ENCODE results near the gene CST7. TPM values are rescaled to one million over a fixed set of nuclear protein-coding genes. Genes with fewer than 3 reads are reported as not detected.

The CST7 gene
- total and polyA plus RNA-seq, 10 of the 15 experiments (the other 5 are each of a cell fraction or from before 2014, with no cell fraction given): 0.69 TPM; not detected in 9

DNA sequence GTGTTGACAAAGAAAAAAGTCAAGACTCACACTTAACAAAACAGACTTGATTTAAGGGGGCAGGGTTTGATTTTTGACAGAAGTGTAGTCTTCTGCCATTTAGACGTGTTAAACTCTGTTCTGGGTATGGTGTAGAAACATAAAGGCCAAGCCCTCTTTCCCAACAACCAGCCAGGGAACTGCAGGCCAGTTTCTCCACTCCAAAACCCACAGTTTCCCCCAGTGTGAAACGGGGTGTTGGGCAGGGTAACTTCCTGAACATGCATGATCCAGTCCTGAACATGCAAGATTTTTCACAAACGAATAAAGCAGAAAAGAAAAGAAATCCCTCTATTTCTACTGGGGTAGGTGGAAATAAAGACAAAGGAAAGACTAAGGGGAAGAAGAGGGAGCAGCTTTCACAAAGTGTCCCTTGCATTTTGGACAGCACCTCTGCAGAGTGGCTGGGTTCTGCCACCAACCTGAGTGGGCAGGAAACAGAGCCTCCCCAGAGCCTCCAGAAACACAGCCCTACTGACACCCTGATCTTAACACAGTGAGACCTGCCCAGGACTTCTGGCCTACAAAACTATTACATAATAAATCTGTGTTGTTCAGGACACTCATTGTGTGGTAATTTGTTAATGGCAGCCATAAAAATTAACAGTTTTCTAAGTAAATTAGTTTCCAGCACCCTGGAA lies 36.0 kb downstream of the CST7 start:
- peaks cover 18% of the 10 kb centered on the region for H3K79me2 ChIP-seq (ENCODE audit: control insufficient read depth, insufficient read depth, low read length)
- TF ChIP-seq SMAD1 (IDR thresholded peaks at IDR 0.05; ENCODE audit: low read depth, partially characterized antibody) (no peak), ZNF207 (IDR thresholded peaks at IDR 0.05; ENCODE audit: borderline replicate concordance) (no peak), MYB (IDR thresholded peaks at IDR 0.05; ENCODE audit: borderline replicate concordance, low read depth, low read length) (no peak), PBX3 (IDR thresholded peaks at IDR 0.05; ENCODE audit: insufficient replicate concordance, low read depth, low read length) (no peak), SP1 (IDR thresholded peaks at IDR 0.05; ENCODE audit: low read depth, low read length) (no peak), SRF (IDR thresholded peaks at IDR 0.05; ENCODE audit: low read depth in 2 of 2, low read length in 2 of 2) (no peak), PAX8 (IDR thresholded peaks at IDR 0.05) (no peak), SMAD5 (IDR thresholded peaks at IDR 0.05; ENCODE audit: low read depth) (no peak), GATAD2B (conservative IDR thresholded peaks at IDR 0.05; ENCODE audit: low read depth) (no peak), IKZF1 (conservative IDR thresholded peaks at IDR 0.05) (no peak), ZNF687 (IDR thresholded peaks at IDR 0.05) (no peak)
- TF ChIP-seq, protein P1, sequence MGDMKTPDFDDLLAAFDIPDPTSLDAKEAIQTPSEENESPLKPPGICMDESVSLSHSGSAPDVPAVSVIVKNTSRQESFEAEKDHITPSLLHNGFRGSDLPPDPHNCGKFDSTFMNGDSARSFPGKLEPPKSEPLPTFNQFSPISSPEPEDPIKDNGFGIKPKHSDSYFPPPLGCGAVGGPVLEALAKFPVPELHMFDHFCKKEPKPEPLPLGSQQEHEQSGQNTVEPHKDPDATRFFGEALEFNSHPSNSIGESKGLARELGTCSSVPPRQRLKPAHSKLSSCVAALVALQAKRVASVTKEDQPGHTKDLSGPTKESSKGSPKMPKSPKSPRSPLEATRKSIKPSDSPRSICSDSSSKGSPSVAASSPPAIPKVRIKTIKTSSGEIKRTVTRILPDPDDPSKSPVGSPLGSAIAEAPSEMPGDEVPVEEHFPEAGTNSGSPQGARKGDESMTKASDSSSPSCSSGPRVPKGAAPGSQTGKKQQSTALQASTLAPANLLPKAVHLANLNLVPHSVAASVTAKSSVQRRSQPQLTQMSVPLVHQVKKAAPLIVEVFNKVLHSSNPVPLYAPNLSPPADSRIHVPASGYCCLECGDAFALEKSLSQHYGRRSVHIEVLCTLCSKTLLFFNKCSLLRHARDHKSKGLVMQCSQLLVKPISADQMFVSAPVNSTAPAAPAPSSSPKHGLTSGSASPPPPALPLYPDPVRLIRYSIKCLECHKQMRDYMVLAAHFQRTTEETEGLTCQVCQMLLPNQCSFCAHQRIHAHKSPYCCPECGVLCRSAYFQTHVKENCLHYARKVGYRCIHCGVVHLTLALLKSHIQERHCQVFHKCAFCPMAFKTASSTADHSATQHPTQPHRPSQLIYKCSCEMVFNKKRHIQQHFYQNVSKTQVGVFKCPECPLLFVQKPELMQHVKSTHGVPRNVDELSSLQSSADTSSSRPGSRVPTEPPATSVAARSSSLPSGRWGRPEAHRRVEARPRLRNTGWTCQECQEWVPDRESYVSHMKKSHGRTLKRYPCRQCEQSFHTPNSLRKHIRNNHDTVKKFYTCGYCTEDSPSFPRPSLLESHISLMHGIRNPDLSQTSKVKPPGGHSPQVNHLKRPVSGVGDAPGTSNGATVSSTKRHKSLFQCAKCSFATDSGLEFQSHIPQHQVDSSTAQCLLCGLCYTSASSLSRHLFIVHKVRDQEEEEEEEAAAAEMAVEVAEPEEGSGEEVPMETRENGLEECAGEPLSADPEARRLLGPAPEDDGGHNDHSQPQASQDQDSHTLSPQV (IDR thresholded peaks at IDR 0.05): no peak

More for the DNA sequence above, 36.0 kb downstream of the CST7 start:
- H3K4me3 ChIP-seq: no peak overlapping the region
- no peaks in the 10 kb centered on the region for H4K20me1 ChIP-seq (ENCODE audit: control insufficient read depth, insufficient read depth)
- no peak overlapping the region for H2AFZ ChIP-seq (ENCODE audit: control insufficient read depth, low read depth, low read length)
- no peak overlapping the region for H3K9ac ChIP-seq (ENCODE audit: control insufficient read depth, insufficient read depth, low read length)
- 0 out of 2 replicates have a peak, but pooled peaks cover 4% of the 10 kb centered on the region for H3K4me1 ChIP-seq (ENCODE audit: control insufficient read depth, insufficient read depth, low read length)
- BruUV-seq (replicated peaks): no TSS peak
- peaks cover 6 to 10% of the 10 kb centered on the region in 2 experiments for H3K36me3 ChIP-seq (ENCODE audit: control insufficient read depth in 2 of 2, insufficient read depth in 2 of 2, low read length in 1 of 2)
- FAIRE-seq (no peak), ATAC-seq (peak; percentile 63), DNase-seq (ENCODE audit: low read depth, low spot score) (no peak)
- WGBS (ENCODE audit: insufficient coverage, insufficient replicate concordance, low lambda C conversion rate, missing lambda C conversion rate): 84% methylated on average over 3 of the region's 3 CpGs
- intact Hi-C loops (cut with micrococcal nuclease; ENCODE audit: unreplicated experiment) (no loop called here), in situ Hi-C loops (cut with MboI) (no loop called here)
- SMC1A ChIA-PET (ENCODE audit: uncharacterized antibody, unreplicated experiment): interaction anchor here (1.7 to 1.9 kb wide), 2 partner anchors 9 to 77 kb away, joined by 4 to 5 read pairs; no protein-coding TSS in a partner anchor
- POLR2A ChIA-PET: no interaction called here
- CTCF ChIA-PET: no interaction called here
- H3K9me3 ChIP-seq (replicated peaks; ENCODE audit: control insufficient read depth, insufficient read depth, low read length): peaks cover 6% of the 10 kb centered on the region; the same call in 2 of the 3 replicates
- no peaks in the 10 kb centered on the region for H3K27me3 ChIP-seq (replicated peaks in 1 of 2; ENCODE audit: control insufficient read depth in 2 of 2, insufficient read depth in 2 of 2, low read length in 1 of 2)
- RAD21 ChIA-PET (ENCODE audit: unreplicated experiment): no interaction called here
- H3K27ac ChIP-seq (ENCODE audit: control insufficient read depth, insufficient read depth): no peak overlapping the region
- no peak overlapping the region for H3K4me2 ChIP-seq (ENCODE audit: control insufficient read depth, insufficient read depth)
